ENCODE results near the gene LMBR1L.

The LMBR1L gene

GRCh38 chr12:49052451-49053208 lies 58.0 kb downstream of the LMBR1L start:
- ATAC-seq, result no peak
- TF ChIP-seq ARNTL (CRISPR knock-in tag; IDR thresholded peaks at IDR 0.05; ENCODE audit: borderline replicate concordance, low read depth), result no peak
- TF ChIP-seq ZC3H10 (CRISPR knock-in tag; IDR thresholded peaks at IDR 0.05), result no peak
- TF ChIP-seq RARB (CRISPR knock-in tag; IDR thresholded peaks at IDR 0.05), result no peak
- TF ChIP-seq ZNF565 (CRISPR knock-in tag; conservative IDR thresholded peaks at IDR 0.05; ENCODE audit: low read depth), result no peak
- no peak for TF ChIP-seq GLIS3 (CRISPR knock-in tag; IDR thresholded peaks at IDR 0.05)
- no peak for TF ChIP-seq BACH2 (CRISPR knock-in tag; IDR thresholded peaks at IDR 0.05; ENCODE audit: borderline replicate concordance)
- TF ChIP-seq SNAI2 (CRISPR knock-in tag; IDR thresholded peaks at IDR 0.05), result no peak
- no peak for TF ChIP-seq ZNF70 (CRISPR knock-in tag; IDR thresholded peaks at IDR 0.05)
- TF ChIP-seq ZFP3 (CRISPR knock-in tag; IDR thresholded peaks at IDR 0.05), result no peak

GRCh38 chr12:49051777-49052438 lies 58.7 kb downstream of the LMBR1L start:
- no peak for ATAC-seq
- TF ChIP-seq ZFP3 (CRISPR knock-in tag; IDR thresholded peaks at IDR 0.05), result no peak

- no peak for ATAC-seq
- TF ChIP-seq SNAI2 (CRISPR knock-in tag; IDR thresholded peaks at IDR 0.05) (no peak), CSRNP3 (CRISPR knock-in tag; IDR thresholded peaks at IDR 0.05) (no peak), ZNF565 (CRISPR knock-in tag; conservative IDR thresholded peaks at IDR 0.05; ENCODE audit: low read depth) (no peak), BACH2 (CRISPR knock-in tag; IDR thresholded peaks at IDR 0.05; ENCODE audit: borderline replicate concordance) (no peak), GLIS3 (CRISPR knock-in tag; IDR thresholded peaks at IDR 0.05) (no peak), ZNF70 (CRISPR knock-in tag; IDR thresholded peaks at IDR 0.05) (no peak), ISL1 (CRISPR knock-in tag; IDR thresholded peaks at IDR 0.05) (no peak), TOX (CRISPR knock-in tag; IDR thresholded peaks at IDR 0.05; ENCODE audit: borderline replicate concordance) (no peak), ARNTL (CRISPR knock-in tag; IDR thresholded peaks at IDR 0.05; ENCODE audit: borderline replicate concordance, low read depth) (no peak), CSDC2 (CRISPR knock-in tag; IDR thresholded peaks at IDR 0.05) (no peak), OSR1 (CRISPR knock-in tag; IDR thresholded peaks at IDR 0.05) (no peak), TSHZ2 (CRISPR knock-in tag; IDR thresholded peaks at IDR 0.05) (no peak), ZFP30 (CRISPR knock-in tag; IDR thresholded peaks at IDR 0.05) (no peak), POU6F1 (CRISPR knock-in tag; IDR thresholded peaks at IDR 0.05; ENCODE audit: borderline replicate concordance, low read depth) (no peak)
Observed at GRCh38 chr12:49051373-49051764, 59.3 kb downstream of the LMBR1L start.

- TF ChIP-seq CREB5 (CRISPR knock-in tag; IDR thresholded peaks at IDR 0.05; ENCODE audit: low read depth), result no peak
- TF ChIP-seq ZFP30 (CRISPR knock-in tag; IDR thresholded peaks at IDR 0.05), result no peak
- no peak for TF ChIP-seq SNAI2 (CRISPR knock-in tag; IDR thresholded peaks at IDR 0.05)
- no peak for TF ChIP-seq TOX (CRISPR knock-in tag; IDR thresholded peaks at IDR 0.05; ENCODE audit: borderline replicate concordance)
- ATAC-seq, result no peak
Observed at GRCh38 chr12:49050507-49051372, 59.9 kb downstream of the LMBR1L start.

Measured in SK-N-SH treated with all-trans-retinoic acid at 6 μM for 48 hours (cell line).